Peyer's patch (tissue), 4 donors: ENCODE measurements around the gene LRRC4B.

Experiments used
- POLR2A ChIP-seq, 2 donors: fragments of 450-650 bp; IDR thresholded peaks; one replicate each; pipeline ENCODE4 v1.5.1; 2017; ENCODE audit warnings: antibody characterized with exemption in 2 of 2, mild to moderate bottlenecking in 2 of 2, moderate library complexity in 2 of 2
- TF ChIP-seq, protein P1 (sequence below), 6 experiments: fragments of 450-650 bp in 4 of 6; fragments of 200-600 bp in 2 of 6; sonication (generic) in 1 of 6; IDR thresholded peaks; one replicate each; pipeline ENCODE4 v1.5.1; 2017 to 2019; ENCODE audit warnings: antibody characterized with exemption in 6 of 6, mild to moderate bottlenecking in 3 of 6, moderate library complexity in 1 of 6

DNA sequence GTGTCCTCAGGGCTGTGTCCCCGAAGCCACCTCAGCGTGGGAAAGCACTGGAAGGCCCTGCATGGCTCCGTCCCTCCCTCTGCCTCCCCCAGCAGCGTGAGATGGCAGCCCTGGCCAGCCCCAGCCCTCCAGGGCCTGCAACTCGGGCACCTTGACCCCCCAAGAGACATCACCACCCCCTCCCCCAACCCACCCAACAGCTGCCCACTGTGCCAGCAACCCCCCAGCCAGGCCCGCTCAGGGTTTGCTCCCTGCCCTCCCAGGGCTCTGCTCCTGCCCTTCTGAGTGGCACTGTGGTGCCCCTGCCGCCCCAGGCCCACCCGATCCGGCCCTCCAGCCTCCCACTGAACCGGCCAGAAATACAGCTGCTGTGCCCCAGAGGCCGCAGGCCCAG, 53.1 kb downstream of the LRRC4B start:
- TF ChIP-seq, protein P1, sequence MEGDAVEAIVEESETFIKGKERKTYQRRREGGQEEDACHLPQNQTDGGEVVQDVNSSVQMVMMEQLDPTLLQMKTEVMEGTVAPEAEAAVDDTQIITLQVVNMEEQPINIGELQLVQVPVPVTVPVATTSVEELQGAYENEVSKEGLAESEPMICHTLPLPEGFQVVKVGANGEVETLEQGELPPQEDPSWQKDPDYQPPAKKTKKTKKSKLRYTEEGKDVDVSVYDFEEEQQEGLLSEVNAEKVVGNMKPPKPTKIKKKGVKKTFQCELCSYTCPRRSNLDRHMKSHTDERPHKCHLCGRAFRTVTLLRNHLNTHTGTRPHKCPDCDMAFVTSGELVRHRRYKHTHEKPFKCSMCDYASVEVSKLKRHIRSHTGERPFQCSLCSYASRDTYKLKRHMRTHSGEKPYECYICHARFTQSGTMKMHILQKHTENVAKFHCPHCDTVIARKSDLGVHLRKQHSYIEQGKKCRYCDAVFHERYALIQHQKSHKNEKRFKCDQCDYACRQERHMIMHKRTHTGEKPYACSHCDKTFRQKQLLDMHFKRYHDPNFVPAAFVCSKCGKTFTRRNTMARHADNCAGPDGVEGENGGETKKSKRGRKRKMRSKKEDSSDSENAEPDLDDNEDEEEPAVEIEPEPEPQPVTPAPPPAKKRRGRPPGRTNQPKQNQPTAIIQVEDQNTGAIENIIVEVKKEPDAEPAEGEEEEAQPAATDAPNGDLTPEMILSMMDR (IDR thresholded peaks at IDR 0.05): no peak
- TF ChIP-seq POLR2A (IDR thresholded peaks at IDR 0.05): no peak
